Stimulated activated effector memory CD8-positive, alpha-beta T cell treated with anti-CD3 and anti-CD28 coated beads, Interleukin-12 subunit alpha, Interleukin-12 subunit beta, amount 100 ng/mL, for 72 hours (primary cell): ENCODE data around the gene MEIS1.

Source experiments
- ATAC-seq: fragments of 150-1000 bp; cut with Tn5 transposase; 2 replicates; pipeline ENCODE4 v1.10.0; 2021
- DNase-seq, 2 donors: peaks; one replicate each; pipeline ENCODE4 v3.0.0; 2021 to 2022; ENCODE audit warnings: low spot score in 2 of 2
- H3K27ac Mint-ChIP-seq: one replicate; pipeline ENCODE4 v1.8.0; 2022; ENCODE audit warnings: mild to moderate bottlenecking, mixed read lengths
- H3K36me3 Mint-ChIP-seq: one replicate; pipeline ENCODE4 v1.8.0; 2022; ENCODE audit warnings: mild to moderate bottlenecking, mixed read lengths
- H3K4me1 Mint-ChIP-seq: one replicate; pipeline ENCODE4 v1.8.0; 2022; ENCODE audit warnings: mixed read lengths
- H3K4me3 Mint-ChIP-seq: one replicate; pipeline ENCODE4 v1.8.0; 2022; ENCODE audit warnings: mild to moderate bottlenecking, mixed read lengths
- H3K9me3 Mint-ChIP-seq: one replicate; pipeline ENCODE4 v1.8.0; 2022; ENCODE audit warnings: mixed read lengths

The MEIS1 gene

GRCh38 chr2:66596256-66596655 lies 161.3 kb downstream of the MEIS1 start:
- Mint-ChIP-seq H3K4me1 (no peaks in the 10 kb centered on the region), H3K9me3 (peaks cover 8% of the 10 kb centered on the region), H3K27ac (no peak overlapping the region), H3K36me3 (no peaks in the 10 kb centered on the region), H3K4me3 (no peak overlapping the region)
- DNase-seq (no peak), ATAC-seq (no peak)

GRCh38 chr2:66601624-66602023 lies 166.7 kb downstream of the MEIS1 start:
- Mint-ChIP-seq H3K4me3 (no peak overlapping the region), H3K9me3 (peaks cover 9% of the 10 kb centered on the region), H3K36me3 (no peaks in the 10 kb centered on the region), H3K4me1 (no peaks in the 10 kb centered on the region), H3K27ac (no peak overlapping the region)
- DNase-seq = no peak
- no peak for ATAC-seq

DNA sequence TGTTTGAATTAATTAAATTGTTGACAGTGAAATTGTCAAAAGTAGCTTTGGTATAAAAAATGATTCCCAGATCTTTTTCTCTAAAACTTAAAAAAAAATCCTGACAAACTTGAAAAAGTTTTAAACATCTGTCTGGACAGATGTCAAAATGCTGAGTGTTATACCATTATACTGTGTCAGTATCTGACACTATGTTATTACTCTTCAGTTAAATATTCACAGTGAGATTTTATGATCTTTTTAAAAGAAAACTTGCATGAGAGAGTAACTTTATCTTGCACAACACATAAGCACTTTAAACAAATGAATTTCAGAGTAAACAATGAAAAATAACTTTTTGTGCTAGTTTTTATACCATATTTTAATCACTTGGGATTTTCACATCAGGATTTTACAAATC lies 167.4 kb downstream of the MEIS1 start:
- H3K4me1 Mint-ChIP-seq = no peaks in the 10 kb centered on the region
- ATAC-seq (no peak), DNase-seq (no peak)
- H3K4me3 Mint-ChIP-seq = no peak overlapping the region
- no peak overlapping the region for H3K27ac Mint-ChIP-seq
- no peaks in the 10 kb centered on the region for H3K36me3 Mint-ChIP-seq
- peaks cover 9% of the 10 kb centered on the region for H3K9me3 Mint-ChIP-seq

DNA sequence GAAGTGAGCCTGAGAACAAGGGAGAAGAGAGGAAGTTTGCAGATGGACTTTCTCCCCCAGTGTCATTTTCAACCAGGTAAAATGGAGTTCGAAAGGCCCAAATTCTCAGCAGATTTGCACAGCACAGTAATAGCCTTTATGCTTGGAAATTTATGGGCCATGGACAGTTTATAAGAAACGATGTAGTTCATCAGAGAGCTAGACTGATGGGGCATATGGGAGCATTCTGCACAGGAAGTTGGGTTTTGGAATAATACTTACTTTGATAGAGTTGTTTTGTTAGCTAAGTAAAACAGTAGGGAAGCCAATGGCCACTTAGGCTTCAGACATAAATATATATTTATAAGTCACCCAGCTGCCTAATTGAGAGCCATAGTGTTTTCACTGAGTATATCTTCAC lies 169.4 kb downstream of the MEIS1 start:
- Mint-ChIP-seq H3K4me1 (no peaks in the 10 kb centered on the region), H3K9me3 (peaks cover 9% of the 10 kb centered on the region), H3K36me3 (no peaks in the 10 kb centered on the region), H3K4me3 (no peak overlapping the region), H3K27ac (no peak overlapping the region)
- DNase-seq = no peak
- no peak for ATAC-seq

DNA sequence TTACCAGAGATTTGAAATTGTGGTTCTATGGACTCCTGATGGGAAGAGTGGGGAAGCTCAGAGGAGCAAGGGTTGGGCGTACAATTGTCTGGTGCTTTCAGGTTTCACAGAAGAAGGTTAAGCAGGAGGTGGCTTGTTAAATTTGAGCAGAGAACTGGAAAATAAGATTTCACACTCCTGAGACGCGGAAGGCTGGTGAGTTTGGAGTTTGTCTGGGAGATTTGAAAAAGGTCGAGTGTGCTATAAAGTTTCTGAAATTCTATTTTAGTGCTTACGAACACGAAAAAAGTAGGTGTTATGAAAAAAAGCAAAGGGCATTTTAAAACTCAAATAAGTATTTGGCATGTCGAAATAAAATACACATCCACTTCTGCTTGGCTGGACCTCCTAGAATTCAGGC lies 170.1 kb downstream of the MEIS1 start:
- H3K4me3 Mint-ChIP-seq = no peak overlapping the region
- no peaks in the 10 kb centered on the region for H3K4me1 Mint-ChIP-seq
- no peak overlapping the region for H3K27ac Mint-ChIP-seq
- H3K9me3 Mint-ChIP-seq = peaks cover 5% of the 10 kb centered on the region
- DNase-seq (no peak), ATAC-seq (no peak)
- H3K36me3 Mint-ChIP-seq = no peaks in the 10 kb centered on the region

DNA sequence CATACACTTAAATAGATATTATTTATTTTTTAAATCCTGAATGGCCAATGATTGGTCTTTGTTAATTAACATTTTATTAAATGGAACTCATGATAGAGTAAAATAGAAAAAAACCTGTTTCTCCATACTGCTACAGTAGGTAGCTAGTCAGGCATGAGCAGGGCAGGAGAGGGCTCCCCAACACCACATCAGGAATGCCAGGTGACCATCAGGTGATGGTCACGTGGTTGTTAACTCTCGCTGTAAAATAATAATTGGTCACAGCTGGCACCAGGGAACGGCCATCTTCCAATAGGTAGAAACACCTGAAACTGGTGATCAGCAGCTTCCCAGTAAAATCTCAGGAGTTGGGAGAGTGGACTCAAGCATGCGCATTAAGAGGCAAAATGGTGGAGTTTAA lies 172.2 kb downstream of the MEIS1 start:
- peaks cover 6% of the 10 kb centered on the region for H3K9me3 Mint-ChIP-seq
- DNase-seq = no peak
- no peaks in the 10 kb centered on the region for H3K36me3 Mint-ChIP-seq
- H3K27ac Mint-ChIP-seq = no peak overlapping the region
- no peak overlapping the region for H3K4me3 Mint-ChIP-seq
- no peak for ATAC-seq
- H3K4me1 Mint-ChIP-seq = no peaks in the 10 kb centered on the region
